Measurements from ENCODE around the gene FN1.

FN1 gene

GRCh38 chr2:215377283-215377682, 58.6 kb downstream of the FN1 start:
- DNase-seq (ENCODE audit: low read depth): no peak
- no peak overlapping the region for H3K4me3 ChIP-seq (ENCODE audit: low read depth, low read length)
- TF ChIP-seq, protein P1, sequence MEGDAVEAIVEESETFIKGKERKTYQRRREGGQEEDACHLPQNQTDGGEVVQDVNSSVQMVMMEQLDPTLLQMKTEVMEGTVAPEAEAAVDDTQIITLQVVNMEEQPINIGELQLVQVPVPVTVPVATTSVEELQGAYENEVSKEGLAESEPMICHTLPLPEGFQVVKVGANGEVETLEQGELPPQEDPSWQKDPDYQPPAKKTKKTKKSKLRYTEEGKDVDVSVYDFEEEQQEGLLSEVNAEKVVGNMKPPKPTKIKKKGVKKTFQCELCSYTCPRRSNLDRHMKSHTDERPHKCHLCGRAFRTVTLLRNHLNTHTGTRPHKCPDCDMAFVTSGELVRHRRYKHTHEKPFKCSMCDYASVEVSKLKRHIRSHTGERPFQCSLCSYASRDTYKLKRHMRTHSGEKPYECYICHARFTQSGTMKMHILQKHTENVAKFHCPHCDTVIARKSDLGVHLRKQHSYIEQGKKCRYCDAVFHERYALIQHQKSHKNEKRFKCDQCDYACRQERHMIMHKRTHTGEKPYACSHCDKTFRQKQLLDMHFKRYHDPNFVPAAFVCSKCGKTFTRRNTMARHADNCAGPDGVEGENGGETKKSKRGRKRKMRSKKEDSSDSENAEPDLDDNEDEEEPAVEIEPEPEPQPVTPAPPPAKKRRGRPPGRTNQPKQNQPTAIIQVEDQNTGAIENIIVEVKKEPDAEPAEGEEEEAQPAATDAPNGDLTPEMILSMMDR (IDR thresholded peaks at IDR 0.05; ENCODE audit: insufficient read depth, low read depth, low read length, missing control alignments): no peak

DNA sequence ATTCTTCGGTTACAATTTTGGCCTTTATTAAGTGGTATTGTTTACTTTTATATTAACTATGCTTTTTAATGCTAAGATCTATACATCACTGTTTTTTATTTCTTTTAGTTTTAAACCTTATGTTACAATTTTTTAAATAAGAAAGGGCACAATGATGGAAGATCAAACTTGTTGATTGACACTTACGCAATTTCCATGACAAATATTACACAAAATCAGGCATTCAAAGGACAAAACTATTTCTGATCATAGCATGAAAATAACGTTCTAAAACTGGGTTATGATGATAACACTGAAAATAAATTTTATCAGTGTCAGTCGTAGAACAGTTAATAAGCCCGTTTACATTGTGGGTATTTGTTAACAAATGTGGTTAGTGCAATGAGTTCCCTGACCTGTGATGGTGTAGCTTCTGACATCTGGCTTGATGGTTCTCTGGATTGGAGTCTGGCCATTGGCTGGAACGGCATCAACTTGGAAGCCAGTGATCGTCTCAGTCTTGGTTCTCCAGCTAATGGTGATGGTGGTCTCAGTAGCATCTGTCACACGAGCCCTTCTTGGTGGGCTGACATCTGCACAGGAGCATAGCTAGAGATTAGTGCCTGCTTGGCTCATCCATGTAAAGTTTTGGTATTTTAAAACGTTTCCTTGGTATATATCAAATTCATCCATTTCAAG, 59.6 kb downstream of the FN1 start:
- TF ChIP-seq, protein P1 (IDR thresholded peaks at IDR 0.05; ENCODE audit: insufficient read depth, low read depth, low read length, missing control alignments): no peak
- DNase-seq (ENCODE audit: low read depth): no peak
- H3K4me3 ChIP-seq (ENCODE audit: low read depth, low read length): no peak overlapping the region

GRCh38 chr2:215375467-215375830, 60.4 kb downstream of the FN1 start:
- TF ChIP-seq, protein P1 (IDR thresholded peaks at IDR 0.05; ENCODE audit: insufficient read depth, low read depth, low read length, missing control alignments): no peak
- no peak overlapping the region for H3K4me3 ChIP-seq (ENCODE audit: low read depth, low read length)
- DNase-seq (ENCODE audit: low read depth): no peak

GRCh38 chr2:215374642-215375466, 61.0 kb downstream of the FN1 start:
- DNase-seq (ENCODE audit: low read depth): no peak
- TF ChIP-seq, protein P1 (IDR thresholded peaks at IDR 0.05; ENCODE audit: insufficient read depth, low read depth, low read length, missing control alignments): no peak
- H3K4me3 ChIP-seq (ENCODE audit: low read depth, low read length): no peak overlapping the region

DNA sequence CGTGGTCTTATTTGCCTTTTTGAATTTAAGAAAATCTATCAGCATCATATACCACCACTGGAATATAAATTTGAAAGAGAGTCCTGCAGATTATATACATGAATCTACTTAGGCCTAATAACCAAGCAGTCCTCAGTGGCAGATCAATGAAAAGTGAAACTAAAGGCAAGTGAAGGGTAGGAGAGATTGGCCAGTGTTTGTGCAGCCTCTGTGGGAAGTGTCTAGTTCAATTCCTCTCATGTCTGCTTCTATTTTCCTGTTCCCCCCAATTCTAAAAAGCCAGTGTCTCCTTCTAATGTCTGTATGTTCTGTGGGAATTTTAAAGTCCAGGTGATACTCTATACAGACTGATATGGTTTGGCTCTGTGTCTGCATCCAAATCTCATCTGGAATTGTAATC, 61.9 kb downstream of the FN1 start:
- no peak overlapping the region for H3K4me3 ChIP-seq (ENCODE audit: low read depth, low read length)
- no peak for DNase-seq (ENCODE audit: low read depth)
- TF ChIP-seq, protein P1 (IDR thresholded peaks at IDR 0.05; ENCODE audit: insufficient read depth, low read depth, low read length, missing control alignments): no peak

DNA sequence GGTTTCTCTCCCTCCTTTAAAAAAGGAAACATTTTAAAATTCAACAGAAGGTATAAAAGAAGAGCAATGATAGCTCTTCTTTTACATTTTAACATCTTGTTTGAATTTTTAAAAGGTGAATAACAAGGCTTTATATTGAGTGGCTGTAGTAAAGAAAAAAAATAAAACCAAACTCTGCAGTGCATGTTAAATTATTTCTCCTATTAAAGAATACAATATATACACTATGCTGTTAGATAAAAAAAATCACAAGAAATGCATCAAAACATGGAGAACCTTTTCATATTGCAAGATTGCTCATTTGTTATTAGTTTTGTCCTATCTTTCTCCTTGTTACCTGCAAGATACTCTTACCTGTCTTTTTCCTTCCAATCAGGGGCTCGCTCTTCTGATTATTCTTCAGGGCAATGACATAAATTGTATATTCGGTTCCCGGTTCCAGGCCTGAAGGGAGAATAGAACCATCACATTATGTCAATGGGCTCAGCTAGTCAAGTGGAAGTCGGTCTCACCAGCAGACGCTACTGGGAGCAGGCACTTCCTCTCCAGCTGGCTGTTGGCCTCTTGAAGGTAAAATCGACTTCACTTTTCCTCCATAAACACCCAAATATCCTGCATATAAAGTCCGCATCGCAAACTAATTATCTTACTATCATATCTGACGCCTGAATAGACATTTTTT, 62.8 kb downstream of the FN1 start:
- DNase-seq (ENCODE audit: low read depth): no peak
- TF ChIP-seq, protein P1 (IDR thresholded peaks at IDR 0.05; ENCODE audit: insufficient read depth, low read depth, low read length, missing control alignments): no peak
- no peak overlapping the region for H3K4me3 ChIP-seq (ENCODE audit: low read depth, low read length)
